Left lung (tissue), 10 donors: ENCODE results near the gene HEPACAM2. TPM values are rescaled to one million over a fixed set of nuclear protein-coding genes. Genes with fewer than 3 reads are reported as not detected.

Experiments used
- ATAC-seq: fragments of 200-7000 bp; cut with Tn5 transposase; one replicate; pipeline ENCODE4 v1.9.1; 2020; ENCODE audit warnings: moderate library complexity
- DNase-seq, 4 donors: peaks; one replicate each; pipeline ENCODE4 v3.0.0-alpha.2; 2013 to 2020
- H3K27ac ChIP-seq, 2 donors: fragments of 200-600 bp; sonication (generic) in 1 of 2; one replicate each; pipeline versions ENCODE4 v1.5.0 to v1.8.0; 2020 to 2021
- H3K27me3 ChIP-seq, 2 donors: fragments of 200-600 bp; sonication (generic) in 1 of 2; one replicate each; pipeline versions ENCODE4 v1.5.0 to v1.8.0; 2020 to 2021
- H3K36me3 ChIP-seq, 2 donors: fragments of 200-600 bp; sonication (generic) in 1 of 2; one replicate each; pipeline versions ENCODE4 v1.5.0 to v1.8.0; 2020 to 2021
- H3K4me1 ChIP-seq, 2 donors: fragments of 200-600 bp; one replicate each; pipeline ENCODE4 v1.8.0; 2021
- H3K4me3 ChIP-seq, 2 donors: fragments of 200-600 bp; sonication (generic) in 1 of 2; one replicate each; pipeline versions ENCODE4 v1.5.0 to v1.8.0; 2020 to 2021; ENCODE audit warnings: mild to moderate bottlenecking in 1 of 2
- H3K9me3 ChIP-seq, 2 donors: fragments of 200-600 bp; sonication (generic) in 1 of 2; one replicate each; pipeline versions ENCODE4 v1.5.0 to v1.8.0; 2020 to 2021
- intact Hi-C, 2 donors: fragments of 100-400 bp; cut with DNase I; formaldehyde crosslinking; loops; one replicate each; pipeline versions ENCODE4 v1.11.2 to v1.14.2; 2022
- polyA plus RNA-seq, 6 donors: library from polyadenylated mRNA; unstranded; fragments of 120-200 nt; gene quantifications; one replicate each; pipeline ENCODE4 v1.2.1, GENCODE V29; 2013; ENCODE audit not compliant: insufficient read length in 6 of 6
- total RNA-seq, 2 donors: library from RNA; stranded (reverse); fragmentation: NEBNext Ultra II Directional; extraction: Animal tissue kit (Norgen Biotek cat#: 25700); gene quantifications; one replicate each; pipeline ENCODE4 v1.2.1, GENCODE V29; 2021
- TF ChIP-seq, protein P1 (sequence below), 2 donors: fragments of 200-600 bp; sonication (generic) in 1 of 2; IDR thresholded peaks; one replicate each; pipeline versions ENCODE4 v1.5.0 to v1.8.0; 2021; ENCODE audit warnings: antibody characterized with exemption in 2 of 2
- donor health status: DM: no; HTN: yes; CAD: no.
- donor health status: DM: no; HTN: no; CAD: no.

Gene HEPACAM2
- total and polyA plus RNA-seq, 8 donors: 1.0 to 4.6 (median 2.4) TPM; not detected in 2

DNA sequence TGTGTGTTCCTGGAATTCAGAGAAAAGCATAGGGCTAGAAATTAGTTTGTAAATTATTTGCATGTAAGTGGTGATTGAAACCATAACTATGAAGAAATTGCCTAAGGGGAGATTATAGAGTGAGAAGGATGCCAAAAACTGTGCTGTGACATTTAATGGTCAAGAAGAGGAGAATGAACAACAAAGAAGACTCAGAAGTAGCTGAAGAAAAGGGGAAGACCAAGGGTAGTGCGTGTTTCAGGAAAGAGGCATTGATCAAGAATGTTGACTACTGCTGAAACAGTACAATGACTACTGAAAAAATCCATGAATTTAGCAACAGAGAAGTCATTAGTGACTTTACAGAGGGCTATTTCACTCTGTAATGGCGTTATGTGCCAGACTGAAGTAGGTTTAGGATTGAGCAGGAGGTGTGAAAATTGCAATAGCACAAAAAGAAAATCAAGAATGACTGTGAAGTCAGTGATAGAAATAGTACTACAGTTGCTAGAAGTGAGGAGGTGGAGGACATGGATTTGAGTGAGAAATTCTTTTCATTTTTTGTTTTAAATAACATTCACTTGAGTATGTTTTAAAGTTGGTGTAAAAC, 49.2 kb downstream of the HEPACAM2 start:
- H3K36me3 ChIP-seq: no peaks in the 10 kb centered on the region
- no peaks in the 10 kb centered on the region for H3K27me3 ChIP-seq
- TF ChIP-seq, protein P1, sequence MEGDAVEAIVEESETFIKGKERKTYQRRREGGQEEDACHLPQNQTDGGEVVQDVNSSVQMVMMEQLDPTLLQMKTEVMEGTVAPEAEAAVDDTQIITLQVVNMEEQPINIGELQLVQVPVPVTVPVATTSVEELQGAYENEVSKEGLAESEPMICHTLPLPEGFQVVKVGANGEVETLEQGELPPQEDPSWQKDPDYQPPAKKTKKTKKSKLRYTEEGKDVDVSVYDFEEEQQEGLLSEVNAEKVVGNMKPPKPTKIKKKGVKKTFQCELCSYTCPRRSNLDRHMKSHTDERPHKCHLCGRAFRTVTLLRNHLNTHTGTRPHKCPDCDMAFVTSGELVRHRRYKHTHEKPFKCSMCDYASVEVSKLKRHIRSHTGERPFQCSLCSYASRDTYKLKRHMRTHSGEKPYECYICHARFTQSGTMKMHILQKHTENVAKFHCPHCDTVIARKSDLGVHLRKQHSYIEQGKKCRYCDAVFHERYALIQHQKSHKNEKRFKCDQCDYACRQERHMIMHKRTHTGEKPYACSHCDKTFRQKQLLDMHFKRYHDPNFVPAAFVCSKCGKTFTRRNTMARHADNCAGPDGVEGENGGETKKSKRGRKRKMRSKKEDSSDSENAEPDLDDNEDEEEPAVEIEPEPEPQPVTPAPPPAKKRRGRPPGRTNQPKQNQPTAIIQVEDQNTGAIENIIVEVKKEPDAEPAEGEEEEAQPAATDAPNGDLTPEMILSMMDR (IDR thresholded peaks at IDR 0.05): no peak
- no peak overlapping the region for H3K27ac ChIP-seq
- no peak for ATAC-seq
- intact Hi-C loops: no loop called here
- DNase-seq: no peak
- H3K4me1 ChIP-seq: no peaks in the 10 kb centered on the region
- H3K9me3 ChIP-seq: peaks cover 0 to 6% of the 10 kb centered on the region in 2 donors
- H3K4me3 ChIP-seq: no peak overlapping the region

DNA sequence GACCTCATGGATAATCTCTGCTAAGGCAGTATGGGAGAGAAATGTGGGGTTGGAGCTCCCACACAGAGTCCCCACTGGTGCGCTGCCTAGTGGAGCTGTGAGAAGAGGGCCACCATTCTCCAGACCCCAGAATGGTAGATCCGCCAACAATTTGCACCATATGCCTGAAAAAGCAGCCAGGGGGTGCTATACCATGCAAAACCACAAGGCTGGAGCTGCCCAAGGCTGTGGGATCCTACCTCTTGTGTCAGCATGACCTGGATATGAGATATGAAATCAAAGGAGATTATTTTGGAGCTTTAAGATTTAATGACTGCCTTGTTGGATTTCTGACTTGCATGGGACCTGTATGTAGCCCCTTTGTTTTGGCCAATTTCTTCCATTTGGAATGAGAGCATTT, 51.0 kb downstream of the HEPACAM2 start:
- TF ChIP-seq, protein P1 (IDR thresholded peaks at IDR 0.05): no peak
- Histone ChIP-seq H3K4me1 (no peaks in the 10 kb centered on the region), H3K27ac (no peak overlapping the region), H3K27me3 (no peaks in the 10 kb centered on the region), H3K36me3 (no peaks in the 10 kb centered on the region), H3K9me3 (peaks cover 0 to 20% of the 10 kb centered on the region in 2 donors), H3K4me3 (no peak overlapping the region)
- intact Hi-C loops: no loop called here
- ATAC-seq (no peak), DNase-seq (no peak)

DNA sequence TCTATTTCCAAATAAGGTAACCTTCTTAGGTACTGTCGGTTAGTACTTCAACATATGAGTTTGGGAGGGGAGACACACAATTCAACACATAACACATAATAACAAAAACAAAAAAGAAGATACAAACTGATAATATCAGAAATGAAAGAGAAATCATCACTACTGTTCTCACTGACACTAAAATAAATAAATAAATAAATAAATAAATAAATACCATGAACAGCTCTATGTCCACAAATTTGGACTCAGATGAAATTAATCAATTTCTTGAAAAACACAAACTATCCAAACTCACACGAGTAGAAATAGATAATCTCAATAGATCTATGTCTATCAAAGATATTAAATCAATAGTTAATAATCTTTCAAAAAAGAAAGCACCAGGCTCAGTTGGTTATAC, 53.6 kb downstream of the HEPACAM2 start:
- no peak for ATAC-seq
- intact Hi-C loops: no loop called here
- no peaks in the 10 kb centered on the region for H3K36me3 ChIP-seq
- TF ChIP-seq, protein P1 (IDR thresholded peaks at IDR 0.05): no peak
- no peaks in the 10 kb centered on the region for H3K27me3 ChIP-seq
- no peak for DNase-seq
- no peak overlapping the region for H3K4me3 ChIP-seq
- H3K9me3 ChIP-seq: peaks cover 0 to 29% of the 10 kb centered on the region in 2 donors
- H3K27ac ChIP-seq: no peak overlapping the region
- no peaks in the 10 kb centered on the region for H3K4me1 ChIP-seq

DNA sequence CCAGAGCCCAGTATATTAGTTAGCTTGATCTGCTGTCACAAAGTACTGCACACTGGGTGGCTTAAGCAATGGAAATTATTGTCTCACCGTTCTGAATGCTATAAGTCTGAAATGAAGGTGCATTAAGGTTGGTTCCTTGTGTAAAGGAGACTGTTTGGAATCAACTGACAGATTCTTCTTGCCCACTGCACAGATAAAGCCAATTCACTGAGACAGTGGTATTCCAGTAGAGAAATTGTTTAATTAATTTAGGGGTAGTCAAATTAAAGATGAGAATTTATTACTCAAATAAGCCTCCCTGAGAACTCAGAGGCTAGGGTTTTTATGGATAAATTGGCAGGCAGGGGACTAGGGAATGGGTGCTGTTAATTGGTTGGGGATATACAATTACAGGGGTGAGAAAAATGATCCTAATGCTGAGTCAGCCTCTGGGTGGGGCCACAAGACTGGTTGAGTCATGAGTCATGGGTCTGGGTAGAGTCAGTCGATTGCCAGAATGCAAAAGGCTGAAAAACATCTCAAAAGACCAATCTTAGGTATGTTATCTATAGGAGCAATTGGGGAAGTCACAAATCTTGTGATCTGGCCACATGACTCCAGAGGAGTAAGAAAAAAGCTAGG, 54.6 kb downstream of the HEPACAM2 start:
- no peak overlapping the region for H3K4me3 ChIP-seq
- no peaks in the 10 kb centered on the region for H3K27me3 ChIP-seq
- no peaks in the 10 kb centered on the region for H3K4me1 ChIP-seq
- peaks cover 0 to 29% of the 10 kb centered on the region in 2 donors for H3K9me3 ChIP-seq
- H3K36me3 ChIP-seq: no peaks in the 10 kb centered on the region
- DNase-seq (no peak), ATAC-seq (no peak)
- H3K27ac ChIP-seq: no peak overlapping the region
- intact Hi-C loops: no loop called here
- TF ChIP-seq, protein P1 (IDR thresholded peaks at IDR 0.05): no peak

DNA sequence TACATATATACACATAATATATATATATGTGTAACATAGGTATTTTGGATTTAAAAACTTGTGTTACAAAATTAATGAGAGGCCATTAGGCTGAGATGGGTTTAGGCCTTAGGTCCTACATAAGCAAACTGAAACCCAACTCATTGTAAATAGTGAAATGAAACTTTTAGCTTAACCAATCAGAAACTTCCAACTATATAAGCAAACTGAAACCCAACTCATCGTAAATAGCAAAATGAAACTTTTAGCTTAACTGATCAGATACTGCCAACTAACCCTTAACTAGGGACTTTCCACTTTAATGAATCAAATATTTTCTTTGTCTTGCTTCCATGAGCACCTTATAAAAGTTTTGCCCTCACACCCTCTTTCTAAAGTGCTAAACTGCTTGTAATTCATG, 60.8 kb downstream of the HEPACAM2 start:
- intact Hi-C loops: no loop called here
- H3K27me3 ChIP-seq: no peaks in the 10 kb centered on the region
- DNase-seq: no peak
- no peak for ATAC-seq
- H3K36me3 ChIP-seq: no peaks in the 10 kb centered on the region
- TF ChIP-seq, protein P1 (IDR thresholded peaks at IDR 0.05): no peak
- no peak overlapping the region for H3K27ac ChIP-seq
- H3K4me3 ChIP-seq: no peak overlapping the region
- no peaks in the 10 kb centered on the region for H3K4me1 ChIP-seq
- H3K9me3 ChIP-seq: peaks cover 0 to 16% of the 10 kb centered on the region in 2 donors
